AG04450 (cell line): ENCODE results near the gene ATP1A3. TPM values are rescaled to one million over a fixed set of nuclear protein-coding genes. Genes with fewer than 3 reads are reported as not detected.

Source experiments
- CTCF ChIA-PET: fragments of 300-600, 350-600 bp; formaldehyde crosslinking; extraction: SDS; loops from one replicate; lab custom pipeline; 2022; ENCODE audit warnings: antibody characterized with exemption, inconsistent platforms; lab: Charles Lee
- POLR2A ChIA-PET: fragments of 350-600 bp; formaldehyde crosslinking; extraction: SDS; loops from one replicate; lab custom pipeline; 2021; ENCODE audit warnings: antibody characterized with exemption, inconsistent platforms; lab: Yijun Ruan, JAX
- DNase-seq: peaks from one replicate; pipeline ENCODE4 v3.0.0-alpha.2; 2011; ENCODE audit warnings: low read depth, low spot score
- H3K27ac ChIP-seq: one replicate; pipeline ENCODE4 v1.5.1; 2012; ENCODE audit warnings: low read depth, low read length, control low read depth
- H3K27me3 ChIP-seq: one replicate; pipeline ENCODE4 v1.6.0; 2012; ENCODE audit warnings: low read length; ENCODE audit not compliant: control insufficient read depth, insufficient read depth
- H3K4me3 ChIP-seq: 2 replicates; pipeline ENCODE4 v1.5.1; 2011; ENCODE audit warnings: mild to moderate bottlenecking, low read depth, low read length, control low read depth
- H3K9me3 ChIP-seq: 2 replicates; pipeline ENCODE4 v1.5.1; 2012; ENCODE audit warnings: low read length; ENCODE audit not compliant: control insufficient read depth, insufficient read depth
- polyA plus RNA-seq: library from polyadenylated mRNA; depleted of rRNA; stranded (reverse); fragments of >200 nt; gene quantifications from 2 replicates; pipeline ENCODE4 v1.2.3, GENCODE V29; 2011; rRNA removed
- TF ChIP-seq, protein P1 (sequence below): IDR thresholded peaks from 2 replicates; pipeline ENCODE4 v1.5.1; 2011; ENCODE audit warnings: low read depth, low read length, control low read depth, inconsistent platforms

The ATP1A3 gene
- polyA plus RNA-seq, 1 experiment, result not detected

DNA sequence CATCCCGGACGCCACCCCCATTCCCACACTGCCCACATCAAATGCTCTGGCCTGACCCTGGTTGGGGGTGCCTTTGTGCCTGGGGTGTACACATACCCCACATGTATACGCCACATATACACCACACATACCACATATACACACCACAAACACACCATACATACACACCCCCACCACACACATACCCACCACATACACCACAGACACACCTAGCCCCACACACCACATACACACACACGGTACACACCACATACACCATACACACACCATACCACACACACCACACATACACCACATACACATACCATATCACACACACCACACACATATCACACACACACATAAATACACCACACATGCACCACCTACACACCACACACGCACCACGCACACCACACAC is 75.9 kb downstream of the ATP1A3 start:
- ChIA-PET CTCF (no interaction called here), POLR2A (no interaction called here)
- Histone ChIP-seq H3K4me3 (no peak overlapping the region), H3K9me3 (peaks cover 5% of the 10 kb centered on the region), H3K27me3 (peaks cover 79% of the 10 kb centered on the region), H3K27ac (no peak overlapping the region)
- TF ChIP-seq, protein P1, sequence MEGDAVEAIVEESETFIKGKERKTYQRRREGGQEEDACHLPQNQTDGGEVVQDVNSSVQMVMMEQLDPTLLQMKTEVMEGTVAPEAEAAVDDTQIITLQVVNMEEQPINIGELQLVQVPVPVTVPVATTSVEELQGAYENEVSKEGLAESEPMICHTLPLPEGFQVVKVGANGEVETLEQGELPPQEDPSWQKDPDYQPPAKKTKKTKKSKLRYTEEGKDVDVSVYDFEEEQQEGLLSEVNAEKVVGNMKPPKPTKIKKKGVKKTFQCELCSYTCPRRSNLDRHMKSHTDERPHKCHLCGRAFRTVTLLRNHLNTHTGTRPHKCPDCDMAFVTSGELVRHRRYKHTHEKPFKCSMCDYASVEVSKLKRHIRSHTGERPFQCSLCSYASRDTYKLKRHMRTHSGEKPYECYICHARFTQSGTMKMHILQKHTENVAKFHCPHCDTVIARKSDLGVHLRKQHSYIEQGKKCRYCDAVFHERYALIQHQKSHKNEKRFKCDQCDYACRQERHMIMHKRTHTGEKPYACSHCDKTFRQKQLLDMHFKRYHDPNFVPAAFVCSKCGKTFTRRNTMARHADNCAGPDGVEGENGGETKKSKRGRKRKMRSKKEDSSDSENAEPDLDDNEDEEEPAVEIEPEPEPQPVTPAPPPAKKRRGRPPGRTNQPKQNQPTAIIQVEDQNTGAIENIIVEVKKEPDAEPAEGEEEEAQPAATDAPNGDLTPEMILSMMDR, result no peak
- no peak for DNase-seq

DNA sequence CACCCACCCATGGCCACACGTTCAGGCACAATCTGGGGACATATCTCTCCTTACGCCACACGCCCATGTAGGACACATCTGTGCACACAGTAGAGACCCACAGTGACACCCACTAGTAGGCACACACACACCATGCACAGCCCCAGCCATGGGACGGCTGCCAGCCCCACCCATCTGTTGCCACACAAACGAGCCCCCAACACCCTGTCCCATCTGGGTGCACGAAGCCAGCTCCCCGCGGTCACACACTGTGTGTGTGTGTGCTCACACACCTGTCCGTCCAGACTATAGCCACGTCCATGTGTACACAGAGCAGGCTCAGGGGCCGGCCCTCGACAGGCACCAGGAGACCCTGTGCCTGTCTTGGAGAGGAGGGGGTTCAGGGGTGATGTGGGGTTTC is 76.4 kb downstream of the ATP1A3 start:
- ChIA-PET POLR2A (no interaction called here), CTCF (no interaction called here)
- Histone ChIP-seq H3K4me3 (no peak overlapping the region), H3K27me3 (peaks cover 78% of the 10 kb centered on the region), H3K9me3 (peaks cover 5% of the 10 kb centered on the region), H3K27ac (no peak overlapping the region)
- DNase-seq, result no peak
- TF ChIP-seq, protein P1, result no peak

Other genes with a start within 250 kb of the ATP1A3 start
- gene CEACAM6, start 238.7 kb downstream of the ATP1A3 start, polyA plus RNA-seq, result not detected in 2 replicates
- gene CEACAM3, start 197.6 kb downstream of the ATP1A3 start, polyA plus RNA-seq, result not detected in 2 replicates
- gene LYPD4, start 149.5 kb downstream of the ATP1A3 start, polyA plus RNA-seq, result not detected in 2 replicates
- not detected in 2 replicates for gene DMRTC2, start 149.2 kb downstream of the ATP1A3 start, polyA plus RNA-seq
- gene RPS19, start 134.0 kb downstream of the ATP1A3 start, polyA plus RNA-seq, result 1,320 and 1,738 TPM in 2 replicates
- gene CD79A, start 117.0 kb downstream of the ATP1A3 start, polyA plus RNA-seq, result 0.20 and 0.36 TPM in 2 replicates
- 19.5 and 24.1 TPM in 2 replicates for gene ARHGEF1, start 111.0 kb downstream of the ATP1A3 start, polyA plus RNA-seq
- not detected in 2 replicates for gene ERFL, start 65.8 kb downstream of the ATP1A3 start, polyA plus RNA-seq
- 149 and 215 TPM in 2 replicates for gene RABAC1, start 34.9 kb downstream of the ATP1A3 start, polyA plus RNA-seq
- 0.04 and 0.05 TPM in 2 replicates for gene GRIK5, start 76.0 kb upstream of the ATP1A3 start, polyA plus RNA-seq
- 5.5 and 9.0 TPM in 2 replicates for gene ZNF574, start 81.9 kb upstream of the ATP1A3 start, polyA plus RNA-seq
- 1.9 and 2.6 TPM in 2 replicates for gene POU2F2, start 138.2 kb upstream of the ATP1A3 start, polyA plus RNA-seq
- gene DEDD2, start 223.4 kb upstream of the ATP1A3 start, polyA plus RNA-seq, result 11.8 and 13.8 TPM in 2 replicates
- 4.6 and 5.4 TPM in 2 replicates for gene ZNF526, start 226.1 kb upstream of the ATP1A3 start, polyA plus RNA-seq
- 20.1 and 27.3 TPM in 2 replicates for gene GSK3A, start 248.4 kb upstream of the ATP1A3 start, polyA plus RNA-seq